UCSD-AML1 (cell line): ENCODE data around the gene CLMP.
"Not testable (repeated sequence)": the region's sequence is repeated elsewhere in the genome, so short reads cannot be mapped to it uniquely, and the experiment has no call there.

Source experiments
- DNase-seq: peaks from one replicate; lab custom pipeline; 2025; ENCODE audit not compliant: unreplicated experiment; lab: John Stamatoyannopoulos, UW

Gene CLMP

DNA sequence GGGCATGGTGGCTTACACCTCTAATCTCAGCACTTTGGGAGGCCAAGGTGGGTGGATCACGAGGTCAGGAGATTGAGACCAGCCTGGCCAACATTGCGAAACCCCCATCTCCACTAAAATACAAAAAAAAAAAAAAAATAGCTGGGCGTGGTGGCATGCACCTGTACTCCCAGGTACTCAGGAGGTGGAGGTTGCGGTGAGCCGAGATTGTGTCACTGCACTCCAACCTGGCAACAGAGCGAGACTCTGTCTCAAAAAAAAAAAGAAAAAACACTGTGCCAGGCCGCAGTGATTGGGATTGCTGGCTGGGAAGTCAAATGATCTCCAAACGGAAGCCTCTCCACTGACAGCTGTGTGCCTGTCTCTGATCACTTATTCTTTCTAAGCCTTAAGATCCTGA lies 104.9 kb downstream of the CLMP start:
- not testable (repeated sequence) for DNase-seq

DNA sequence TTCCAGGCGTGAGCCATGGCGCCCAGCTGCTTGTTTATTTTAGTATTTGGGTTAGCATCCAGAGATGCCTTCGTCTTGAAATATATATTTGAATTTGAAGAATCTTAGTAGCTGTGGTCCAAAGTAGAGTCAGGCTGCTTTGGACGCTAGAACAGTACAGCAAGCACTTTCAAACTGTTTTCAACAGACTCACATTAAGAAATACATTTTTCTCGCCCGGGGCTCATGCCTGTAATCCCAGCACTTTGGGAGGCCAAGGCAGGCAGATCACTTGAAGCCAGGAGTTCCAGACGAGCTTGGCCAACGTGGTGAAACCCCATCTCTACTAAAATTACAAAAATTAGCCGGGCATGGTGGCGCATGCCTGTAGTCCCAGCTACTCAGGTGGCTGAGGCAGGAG lies 106.2 kb downstream of the CLMP start:
- DNase-seq: not testable (repeated sequence)

DNA sequence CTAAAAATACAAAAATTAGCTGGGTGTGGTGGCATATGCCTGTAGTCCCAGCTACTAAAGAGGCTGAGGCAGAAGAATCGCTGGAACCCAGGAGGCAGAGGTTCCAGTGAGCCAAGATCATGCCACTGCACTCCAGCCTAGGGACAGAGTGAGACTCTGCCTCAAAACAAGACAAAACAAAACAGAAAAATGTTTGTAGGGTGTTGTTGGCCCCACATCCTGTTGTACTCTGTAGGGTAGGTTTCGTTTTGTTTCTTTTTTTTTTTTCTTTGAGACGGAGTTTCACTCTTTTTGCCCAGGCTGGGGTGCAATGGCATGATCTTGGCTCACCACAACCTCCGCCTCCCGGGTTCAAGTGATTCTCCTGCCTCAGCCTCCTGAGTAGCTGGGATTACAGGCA lies 107.4 kb downstream of the CLMP start:
- not testable (repeated sequence) for DNase-seq

DNA sequence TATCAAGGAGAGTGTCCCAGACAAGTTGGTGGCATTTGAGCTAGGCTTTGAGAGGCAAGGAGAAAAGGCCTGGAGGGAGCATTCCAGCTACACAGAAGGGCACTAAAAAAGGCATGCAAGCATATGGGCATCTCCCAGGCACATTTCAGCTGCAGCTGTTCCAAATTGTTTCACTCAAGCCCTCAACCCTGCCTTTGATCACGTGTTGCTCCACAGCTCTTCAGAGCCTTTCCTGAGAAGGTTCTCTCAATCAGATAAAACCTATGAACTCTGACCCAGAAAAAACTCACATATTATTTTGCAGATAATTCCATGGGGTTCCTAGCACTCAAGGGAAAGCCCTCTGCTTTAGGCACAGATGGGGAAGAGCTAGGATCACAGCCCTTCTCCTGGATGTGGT lies 108.7 kb downstream of the CLMP start:
- DNase-seq: no peak

DNA sequence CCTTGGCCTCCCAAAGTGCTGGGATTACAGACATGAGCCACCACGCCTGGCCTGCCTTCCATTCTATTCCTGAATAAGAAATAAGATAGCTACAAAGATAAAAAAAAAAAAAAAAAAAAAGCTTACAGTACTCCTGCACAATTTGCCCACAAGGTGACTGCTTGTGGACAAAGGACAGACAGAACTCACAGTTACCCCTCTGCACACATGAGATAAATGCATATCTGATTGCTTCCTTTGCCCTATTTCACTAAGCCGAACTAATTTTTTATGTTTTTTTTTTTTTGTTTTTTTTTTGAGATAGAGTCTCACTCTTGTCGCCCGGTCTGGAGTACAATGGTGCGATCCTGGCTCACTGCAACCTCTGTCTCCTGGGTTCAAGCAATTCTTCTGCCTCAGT lies 109.6 kb downstream of the CLMP start:
- DNase-seq: no peak

DNA sequence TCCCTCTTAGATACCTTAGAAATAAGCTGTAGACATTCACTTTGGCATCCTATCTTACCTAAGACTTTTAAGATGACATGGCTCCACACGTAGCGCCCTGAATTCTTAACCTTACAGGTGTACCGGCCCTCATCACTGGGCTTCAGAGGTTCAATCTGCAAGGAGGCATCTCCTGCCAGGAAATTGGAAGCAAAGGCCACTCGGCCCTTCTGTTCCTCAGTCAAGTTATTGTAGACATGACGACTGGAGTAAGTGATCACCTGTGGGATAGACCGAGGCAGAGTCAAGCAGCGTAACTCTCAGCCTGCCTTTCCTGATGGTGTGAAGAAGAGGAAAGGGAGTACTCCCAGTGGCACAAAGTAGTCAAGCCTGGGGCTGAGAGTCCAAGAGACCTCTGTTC lies 110.6 kb downstream of the CLMP start:
- no peak for DNase-seq

DNA sequence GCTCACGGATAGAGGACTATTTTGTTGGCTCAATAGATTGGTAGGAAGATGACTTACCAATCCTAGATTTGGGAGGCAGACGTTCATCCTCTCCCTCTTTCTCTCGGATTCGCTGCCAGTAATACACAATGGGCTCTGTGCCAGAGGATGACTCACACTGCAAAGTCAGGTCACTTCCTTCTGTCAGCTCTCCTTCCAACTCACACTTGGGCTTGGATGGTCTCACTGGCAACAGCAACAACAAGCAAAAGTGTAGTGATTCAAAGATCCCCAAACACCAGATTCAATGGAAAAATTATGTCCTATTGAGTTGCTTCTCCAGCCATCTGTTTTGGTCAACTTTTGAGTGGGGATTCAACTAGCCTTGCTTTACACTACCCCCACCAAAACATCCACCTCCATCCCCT lies 111.4 kb downstream of the CLMP start:
- no peak for DNase-seq

DNA sequence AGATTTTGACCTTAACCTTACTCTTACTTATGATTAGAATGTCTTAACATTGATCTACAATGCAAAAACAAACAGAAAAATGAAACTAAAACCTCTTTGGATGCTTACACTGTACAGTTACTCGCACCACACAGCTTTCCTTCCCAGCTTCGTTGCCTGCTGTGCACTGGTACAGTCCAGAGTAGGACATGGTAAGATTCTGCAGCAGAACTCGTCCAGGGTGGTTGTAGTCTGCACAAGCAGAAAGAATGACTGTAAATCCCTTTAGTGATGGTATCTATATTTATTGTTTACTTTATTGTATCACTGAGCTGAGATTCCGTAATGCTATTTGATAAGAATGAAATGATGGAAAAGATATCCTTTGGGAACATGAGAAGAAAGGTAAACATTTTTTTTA lies 112.1 kb downstream of the CLMP start:
- DNase-seq: no peak

DNA sequence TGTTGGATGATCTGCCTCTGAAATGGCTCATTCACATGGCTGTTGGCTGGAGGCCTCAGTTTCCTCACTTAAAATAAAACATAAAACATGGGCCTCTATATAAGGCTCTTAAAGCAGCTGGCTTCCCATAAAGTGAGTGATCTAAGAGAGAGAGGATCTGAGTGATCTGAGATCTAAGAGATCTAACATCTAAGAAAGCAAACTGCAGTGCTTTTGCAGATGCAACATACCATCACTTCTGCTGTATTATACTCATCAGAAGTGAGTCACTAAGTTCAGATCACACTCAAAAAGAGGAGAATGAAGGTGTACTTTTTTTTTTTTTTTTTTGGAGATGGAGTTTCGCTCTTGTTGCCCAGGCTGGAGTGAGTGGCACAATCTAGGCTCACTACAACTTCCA lies 115.0 kb downstream of the CLMP start:
- no peak for DNase-seq

DNA sequence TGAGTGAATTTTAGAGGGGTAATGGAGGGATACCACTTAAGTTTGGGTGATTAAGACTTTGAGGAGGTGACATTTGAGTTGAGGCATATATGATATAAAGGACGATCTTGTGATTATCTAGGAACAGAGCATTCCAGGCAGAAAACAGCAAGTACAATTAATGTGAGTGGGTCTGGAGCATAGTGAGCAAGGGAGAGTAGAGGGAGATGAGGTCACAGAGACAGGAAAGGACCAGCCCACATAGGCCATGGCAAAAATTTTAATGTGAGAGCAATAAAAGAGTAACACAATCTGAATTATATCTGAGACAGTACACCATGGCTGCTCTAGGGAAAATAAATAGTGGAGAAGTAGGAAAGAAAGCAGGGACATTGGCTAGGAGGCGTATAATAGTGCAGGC lies 118.6 kb downstream of the CLMP start:
- no peak for DNase-seq

DNA sequence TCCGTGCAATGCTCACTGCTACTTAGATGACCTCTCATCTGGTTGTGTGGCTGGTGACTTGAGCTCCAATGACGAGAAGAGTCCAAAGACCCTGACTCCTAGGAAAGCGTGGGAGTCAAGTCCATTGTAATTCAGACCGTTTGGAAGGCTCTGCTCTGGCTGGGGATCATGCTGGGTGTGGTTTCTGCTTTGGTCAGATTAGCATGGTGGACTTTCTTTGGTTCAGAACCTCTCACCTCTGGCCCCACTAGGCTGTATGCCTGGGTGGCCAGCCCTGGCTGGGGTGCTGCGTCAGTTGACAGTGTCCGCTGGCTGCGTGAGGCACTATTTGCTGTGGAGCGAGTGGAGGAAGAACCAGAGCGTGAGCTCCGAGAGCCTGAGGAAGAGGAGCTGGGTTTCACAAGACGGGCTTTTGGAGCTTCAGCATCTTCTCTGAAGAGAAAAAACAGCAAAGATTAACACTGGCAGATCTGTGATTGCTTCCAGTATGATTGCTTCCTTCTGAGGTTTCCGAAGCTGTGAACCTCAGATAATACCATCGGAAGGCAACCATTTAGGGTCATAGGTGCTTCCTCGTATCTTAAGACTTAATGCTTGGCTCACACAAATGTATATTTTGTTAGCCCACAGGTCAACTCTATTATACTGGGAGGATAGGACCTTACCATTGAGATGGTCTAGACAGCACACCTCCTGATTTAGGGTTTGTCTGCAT lies 121.5 kb downstream of the CLMP start:
- DNase-seq: no peak

DNA sequence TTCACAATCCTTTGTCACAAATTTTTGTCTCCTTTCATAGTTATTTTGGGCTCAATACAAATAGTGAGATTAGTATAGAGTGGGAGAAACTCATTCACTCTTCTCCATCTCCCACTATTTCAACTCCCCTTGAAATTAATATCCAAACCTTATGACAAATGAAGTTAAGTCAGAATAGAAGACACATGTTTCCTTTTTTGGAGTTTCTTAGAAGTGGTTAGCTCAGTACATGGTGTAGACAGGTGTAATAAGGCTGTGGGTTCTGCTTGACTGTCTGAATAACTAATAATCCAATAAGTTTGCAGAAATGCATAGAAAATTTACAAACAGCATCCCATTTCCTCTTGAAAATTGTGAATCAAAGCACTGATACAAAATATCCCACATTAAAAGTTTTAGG lies 122.3 kb downstream of the CLMP start:
- DNase-seq: no peak

DNA sequence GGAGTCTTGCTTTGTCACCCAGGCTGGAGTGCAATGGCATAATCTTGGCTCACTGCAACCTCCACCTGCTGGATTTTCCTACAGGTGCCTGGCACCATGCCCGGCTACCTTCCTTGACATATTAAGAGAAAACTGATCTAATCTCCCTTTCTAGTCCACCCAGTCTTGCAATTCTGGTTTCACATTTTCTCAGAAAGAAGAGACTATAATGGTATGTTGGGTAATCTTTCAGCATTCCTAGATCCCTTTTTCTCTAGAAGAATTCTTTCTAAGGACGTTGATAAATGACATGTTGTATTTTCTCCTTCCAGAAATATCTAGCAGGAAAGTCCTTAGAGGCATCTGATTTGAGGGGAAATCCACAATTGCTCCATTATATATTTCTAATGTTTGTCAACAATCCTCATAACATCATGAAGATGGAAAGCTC lies 122.7 kb downstream of the CLMP start:
- DNase-seq: no peak

DNA sequence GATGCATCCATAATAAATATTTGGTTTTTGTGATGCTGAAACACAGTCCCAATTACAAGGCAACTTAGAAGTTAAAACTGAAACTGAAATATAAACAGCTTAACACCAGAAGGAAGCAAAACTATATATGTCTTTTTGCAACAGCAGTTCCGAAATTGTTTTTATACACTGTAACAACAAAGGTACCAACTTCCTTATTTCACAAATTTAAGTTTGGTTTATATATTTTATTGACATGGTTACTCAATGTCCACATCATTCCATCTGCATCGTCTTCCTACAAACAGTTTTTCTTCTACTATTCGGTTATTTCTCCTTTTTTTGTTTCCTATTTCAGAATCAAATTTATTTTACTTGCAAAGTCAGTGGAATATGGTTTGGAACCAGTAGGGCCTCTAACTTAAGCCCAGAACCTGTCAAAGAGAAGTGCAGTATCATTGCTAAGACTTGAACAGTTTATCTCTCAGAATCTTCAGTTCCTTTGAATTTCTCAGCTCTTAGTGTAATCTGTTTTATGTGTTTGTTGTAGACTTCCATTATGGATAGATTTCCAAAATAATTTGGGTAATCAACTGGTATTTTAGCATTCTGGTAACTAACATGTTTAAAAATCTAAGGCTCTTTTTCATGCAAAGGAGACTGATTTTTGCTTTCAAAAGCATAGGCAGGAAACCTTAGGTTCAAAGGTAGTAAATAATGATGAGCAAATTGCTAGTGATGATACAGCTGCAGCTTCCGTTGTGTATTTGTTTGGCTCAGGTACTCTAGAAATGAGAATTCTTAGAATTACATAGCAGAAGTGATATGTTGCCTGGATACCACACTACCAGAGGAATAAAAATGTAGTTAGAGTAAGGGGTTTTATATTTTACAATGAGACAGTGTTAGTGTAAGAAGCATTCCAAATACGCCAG lies 124.9 kb downstream of the CLMP start:
- DNase-seq: no peak

DNA sequence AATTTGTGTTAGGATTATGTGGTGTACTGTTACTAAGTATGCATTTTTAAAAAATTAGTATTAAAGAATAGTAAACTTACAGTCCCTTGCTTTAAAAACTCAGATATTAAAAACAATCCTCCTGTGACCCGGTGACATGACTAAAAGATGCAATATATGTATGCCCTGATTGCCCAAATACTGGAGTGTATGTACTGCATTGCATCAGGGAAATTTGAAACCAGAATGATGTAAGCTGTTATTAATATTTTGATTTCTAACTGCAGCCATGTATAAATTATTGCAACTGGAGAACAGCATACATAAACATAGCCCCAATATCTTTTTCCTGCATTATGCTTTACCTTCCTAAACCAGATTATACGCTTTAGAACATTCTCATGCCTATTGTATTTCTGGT lies 129.4 kb downstream of the CLMP start:
- DNase-seq: no peak

DNA sequence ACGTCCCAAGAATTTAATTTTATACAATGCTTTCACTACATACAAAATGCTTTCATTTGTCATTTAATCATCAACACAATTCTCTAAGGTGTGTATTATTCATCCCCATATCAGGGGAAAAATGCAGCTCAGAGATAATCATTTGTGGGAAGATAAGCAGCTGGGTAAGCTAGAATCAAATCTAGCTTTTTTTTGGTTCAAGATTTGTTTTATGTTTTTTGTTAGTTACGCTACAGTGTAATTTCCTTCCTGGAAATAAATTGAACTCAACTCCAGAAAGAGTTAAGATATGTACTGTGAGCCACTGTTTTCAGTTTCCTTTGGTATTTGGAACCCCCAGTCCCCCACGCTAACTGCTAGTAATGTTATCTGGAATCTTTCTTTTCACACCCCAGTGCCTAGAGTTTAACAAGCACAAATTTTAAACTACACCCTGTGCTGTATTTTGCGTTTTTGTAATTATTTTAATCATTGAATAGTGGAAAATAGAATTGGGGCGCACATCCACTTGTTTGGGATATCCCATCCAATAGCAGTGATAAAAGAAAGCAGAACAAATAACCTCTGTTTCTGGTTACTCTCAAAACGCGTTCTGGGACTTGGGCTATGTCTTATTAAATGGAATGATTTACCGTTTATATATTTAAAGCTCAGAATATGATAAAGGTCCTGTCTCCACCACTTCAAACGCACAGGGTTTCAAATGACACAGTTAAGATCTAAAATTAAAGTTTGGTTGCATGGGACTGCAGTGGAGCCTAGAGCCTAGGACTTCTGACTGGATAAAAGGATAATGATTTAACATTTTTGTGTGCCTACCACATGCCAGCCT lies 131.0 kb downstream of the CLMP start:
- DNase-seq: no peak

DNA sequence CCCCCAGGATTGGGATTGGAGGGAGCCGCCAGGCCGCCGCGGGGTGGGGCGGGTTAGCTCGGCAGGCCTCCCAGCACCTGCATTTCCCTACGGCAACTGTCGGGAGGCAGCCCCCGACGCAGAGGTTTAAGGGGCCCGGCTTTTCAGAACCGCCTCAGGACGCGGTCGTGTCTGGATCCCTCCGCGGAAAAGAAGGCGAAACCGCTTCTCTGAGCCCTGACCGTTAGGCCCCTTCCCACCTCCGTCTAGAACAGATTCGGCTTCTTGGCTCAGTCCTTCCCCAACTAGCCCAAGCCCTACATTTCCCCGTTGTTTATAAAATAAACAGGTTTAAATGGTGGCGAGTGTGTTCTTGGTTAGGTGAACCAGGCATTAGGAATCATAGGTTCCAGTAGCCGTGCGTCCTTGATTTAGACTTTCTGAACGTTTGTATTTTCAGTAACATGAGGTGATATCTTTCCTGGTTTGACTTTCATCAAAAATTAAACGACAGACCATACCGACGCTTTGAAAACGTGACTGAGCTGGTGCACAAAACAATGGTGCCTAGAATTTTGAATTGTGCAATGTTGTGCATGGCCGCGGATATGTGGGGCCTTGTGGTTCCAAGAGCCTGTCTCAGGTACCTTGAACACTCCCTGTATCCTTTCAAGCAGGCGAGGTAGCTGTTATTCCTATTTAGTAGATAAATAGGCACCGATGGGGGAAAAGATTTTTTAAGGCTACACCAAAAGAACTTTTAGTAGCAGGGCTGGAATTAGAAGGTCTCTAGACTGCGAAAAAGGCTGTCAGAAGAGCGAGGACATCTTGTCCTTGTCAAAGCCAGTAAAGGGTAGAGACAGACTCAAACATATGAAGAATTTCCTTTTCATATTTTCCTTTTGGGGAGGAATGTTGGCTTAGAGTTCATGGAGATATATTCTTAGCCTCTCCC lies 131.9 kb downstream of the CLMP start:
- peak; percentile 38 for DNase-seq

DNA sequence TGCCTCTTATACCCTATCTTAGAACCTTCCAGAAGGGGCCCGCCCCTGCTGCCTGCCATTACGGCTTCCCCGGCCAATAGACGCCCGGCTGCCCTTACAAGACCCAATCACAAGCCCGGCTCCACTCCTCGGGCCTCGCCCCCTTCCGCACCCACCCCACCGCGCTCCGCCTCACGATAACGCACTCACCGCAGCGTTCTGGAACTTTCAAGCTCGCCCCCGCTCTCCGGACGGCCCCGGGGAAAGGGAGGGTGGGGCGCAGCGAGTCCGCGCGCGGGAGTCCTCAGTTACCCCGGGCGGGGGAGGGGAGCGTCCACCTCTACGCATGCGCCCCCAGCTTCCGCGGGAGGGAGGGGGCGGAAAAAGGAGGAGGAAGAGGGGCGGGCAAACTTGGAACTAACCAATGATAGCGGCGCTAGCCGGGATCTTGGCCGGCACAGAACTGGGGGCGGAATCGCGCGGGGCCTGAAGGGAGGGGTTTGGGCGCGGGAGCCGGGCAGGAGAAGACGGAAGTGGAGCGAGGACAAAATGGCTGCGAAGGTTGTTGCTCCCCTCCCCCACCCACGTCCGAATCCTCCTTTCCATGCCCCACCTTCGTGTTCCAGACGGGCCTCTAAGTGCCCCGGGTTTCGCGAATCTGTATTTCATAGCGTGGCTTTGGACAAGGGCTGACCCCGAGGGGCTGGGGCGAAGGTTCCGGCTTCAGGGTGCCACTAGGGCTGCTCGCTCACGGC lies 132.7 kb downstream of the CLMP start:
- DNase-seq: peak; percentile 99

DNA sequence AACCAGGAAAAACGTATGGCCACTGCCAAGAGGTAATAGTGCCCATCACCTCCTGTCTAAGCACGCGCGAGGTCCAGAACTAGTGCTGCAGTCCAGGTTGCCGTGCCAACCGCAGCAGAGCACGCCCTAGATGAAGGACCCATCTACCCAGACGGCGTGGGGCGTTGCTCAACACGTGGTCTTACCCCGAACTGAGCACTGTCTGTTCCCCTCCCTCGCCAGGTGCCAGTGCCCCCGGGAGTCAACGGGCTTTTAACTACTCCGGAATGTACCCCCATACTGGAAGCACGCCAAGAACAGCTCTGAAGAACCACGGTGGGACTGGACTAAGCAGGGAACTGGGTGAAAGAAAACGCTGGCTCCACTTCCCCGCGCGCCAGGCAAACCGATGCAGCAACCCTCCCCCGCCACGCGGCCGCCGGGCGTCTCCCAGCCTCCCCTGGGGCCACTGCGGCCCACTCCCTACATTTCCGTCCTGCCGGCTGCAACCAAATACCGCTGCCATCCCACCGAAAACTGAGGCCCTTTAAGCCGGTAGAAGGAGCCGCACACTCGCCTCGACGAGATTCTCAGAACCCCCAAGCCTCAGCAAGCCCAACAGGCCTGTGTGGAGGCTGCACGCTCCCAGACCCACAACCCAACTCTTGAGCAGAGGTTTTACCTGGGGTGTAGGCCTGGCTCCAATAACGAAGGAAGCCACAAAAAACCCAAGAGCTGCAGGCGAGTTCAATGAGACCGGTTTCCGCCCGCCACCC lies 133.5 kb downstream of the CLMP start, which contains the start of gene HSPA8:
TSS of gene HSPA8 (minus strand) at position 734 of the 755 bp plus-strand sequence. CDS start 812 bp downstream, outside the sequence.
- DNase-seq: peak; percentile 60
